Smooth muscle cell (in vitro differentiated cells): ENCODE results near the gene DCBLD2. TPM values are rescaled to one million over a fixed set of nuclear protein-coding genes. Genes with fewer than 3 reads are reported as not detected.

Experiments
- DNase-seq: peaks from one replicate; lab custom pipeline; 2025; ENCODE audit not compliant: unreplicated experiment; lab: John Stamatoyannopoulos, UW
- H2AFZ ChIP-seq: fragments of 200-600 bp; sonication (generic); 2 replicates; pipeline ENCODE4 v1.6.0; 2016; ENCODE audit warnings: antibody characterized with exemption, low read depth, mild to moderate bottlenecking
- H3F3A ChIP-seq: fragments of 200-600 bp; sonication (generic); 2 replicates; pipeline ENCODE4 v1.6.0; 2017; ENCODE audit warnings: antibody characterized with exemption, low read depth
- H3K27ac ChIP-seq: fragments of 200-600 bp; sonication (generic); 2 replicates; pipeline ENCODE4 v1.5.1; 2016; ENCODE audit warnings: low read depth, mild to moderate bottlenecking
- H3K27me3 ChIP-seq: fragments of 200-600 bp; sonication (generic); 2 replicates; pipeline ENCODE4 v1.6.1; 2016; ENCODE audit warnings: low read depth, mild to moderate bottlenecking
- H3K36me3 ChIP-seq: fragments of 200-600 bp; sonication (generic); 2 replicates; pipeline ENCODE4 v1.5.1; 2016; ENCODE audit warnings: low read depth
- H3K4me1 ChIP-seq: fragments of 200-600 bp; sonication (generic); 2 replicates; pipeline ENCODE4 v1.5.1; 2016; ENCODE audit warnings: low read depth
- H3K4me2 ChIP-seq: fragments of 200-600 bp; sonication (generic); 2 replicates; pipeline ENCODE4 v1.6.0; 2016; ENCODE audit warnings: mild to moderate bottlenecking
- H3K4me3 ChIP-seq: fragments of 200-600 bp; sonication (generic); 2 replicates; pipeline ENCODE4 v1.5.1; 2016; ENCODE audit warnings: mild to moderate bottlenecking
- H3K79me2 ChIP-seq: fragments of 200-600 bp; sonication (generic); 2 replicates; pipeline ENCODE4 v1.6.0; 2016; ENCODE audit warnings: low read depth, mild to moderate bottlenecking
- H3K9ac ChIP-seq: fragments of 200-600 bp; sonication (generic); 2 replicates; pipeline ENCODE4 v1.6.0; 2016; ENCODE audit warnings: low read depth
- H3K9me3 ChIP-seq: fragments of 200-600 bp; sonication (generic); replicated peaks from 2 replicates; pipeline ENCODE4 v1.5.1; 2016; ENCODE audit warnings: low read depth
- H4K20me1 ChIP-seq: fragments of 200-600 bp; sonication (generic); 2 replicates; pipeline ENCODE4 v1.6.0; 2016; ENCODE audit warnings: low read depth
- CTCF ChIP-seq: fragments of 200-600 bp; sonication (generic); IDR thresholded peaks from 2 replicates; pipeline ENCODE4 v1.5.1; 2017; ENCODE audit warnings: borderline replicate concordance, mild to moderate bottlenecking, antibody characterized with exemption; ENCODE audit not compliant: insufficient read depth, poor library complexity, severe bottlenecking
- WGBS: methylation state at CpG from one replicate; pipeline ENCODE4 v1.1.7; 2016; ENCODE audit warnings: low lambda C conversion rate; 5-methylcytosine and 5-hydroxymethylcytosine counted together
- polyA plus RNA-seq: library from polyadenylated mRNA; unstranded; fragments of >200 nt; fragmentation: Nextera tagmentation; extraction: Ambion mirVana; gene quantifications from 2 replicates; pipeline ENCODE4 v1.2.1, GENCODE V29; 2016
- small RNA-seq: library from RNA; depleted of rRNA; stranded (forward); fragments of <200 nt; gene quantifications from one replicate; pipeline ENCODE3, GENCODE V24; 2014
- total RNA-seq: library from RNA; depleted of rRNA; stranded (reverse); fragments of >200 nt; gene quantifications from 2 replicates; pipeline ENCODE4 v1.2.3, GENCODE V29; 2014

Gene DCBLD2
- total and polyA plus RNA-seq, 2 experiments from 2014 or later, result 39.9 to 111 TPM

- H3F3A ChIP-seq, result no peaks in the 10 kb centered on the region
- H3K79me2 ChIP-seq, result peaks cover 81% of the 10 kb centered on the region
- DNase-seq, result no peak
- no peak overlapping the region for H3K4me2 ChIP-seq
- no peak overlapping the region for H3K9ac ChIP-seq
- no peak for TF ChIP-seq CTCF
- H3K4me3 ChIP-seq, result no peak overlapping the region
- H3K9me3 ChIP-seq, result no peaks in the 10 kb centered on the region
- peaks cover 12% of the 10 kb centered on the region for H3K4me1 ChIP-seq
- H3K36me3 ChIP-seq, result no peaks in the 10 kb centered on the region
- peaks cover 21% of the 10 kb centered on the region for H4K20me1 ChIP-seq
- WGBS, result 96% methylated on average over 1 of the region's 1 CpG
- no peaks in the 10 kb centered on the region for H3K27me3 ChIP-seq
- H2AFZ ChIP-seq, result no peak overlapping the region
- no peak overlapping the region for H3K27ac ChIP-seq
These were observed 151.1 kb downstream of the DCBLD2 start for GRCh38 chr3:98750276-98750919.

GRCh38 chr3:98746882-98747281 is 154.6 kb downstream of the DCBLD2 start:
- H2AFZ ChIP-seq, result no peak overlapping the region
- H3K4me1 ChIP-seq, result peaks cover 17% of the 10 kb centered on the region
- H3K4me3 ChIP-seq, result no peak overlapping the region
- no peaks in the 10 kb centered on the region for H3K27me3 ChIP-seq
- no peaks in the 10 kb centered on the region for H3F3A ChIP-seq
- peaks cover 7% of the 10 kb centered on the region for H4K20me1 ChIP-seq
- H3K79me2 ChIP-seq, result peaks cover 91% of the 10 kb centered on the region
- no peak for TF ChIP-seq CTCF
- 44% methylated on average over 4 of the region's 4 CpGs for WGBS
- H3K36me3 ChIP-seq, result no peaks in the 10 kb centered on the region
- no peak for DNase-seq
- H3K9ac ChIP-seq, result no peak overlapping the region
- H3K9me3 ChIP-seq, result no peaks in the 10 kb centered on the region
- H3K27ac ChIP-seq, result no peak overlapping the region
- peak overlapping the region; percentile 15 for H3K4me2 ChIP-seq

GRCh38 chr3:98746122-98746521 is 155.4 kb downstream of the DCBLD2 start:
- H3K9me3 ChIP-seq, result no peaks in the 10 kb centered on the region
- peaks cover 22% of the 10 kb centered on the region for H3K4me1 ChIP-seq
- no peak for TF ChIP-seq CTCF
- peak overlapping the region; percentile 45 for H3K4me2 ChIP-seq
- H3F3A ChIP-seq, result no peaks in the 10 kb centered on the region
- no peak for DNase-seq
- 82% methylated on average over 4 of the region's 4 CpGs for WGBS
- no peak overlapping the region for H3K4me3 ChIP-seq
- no peak overlapping the region for H2AFZ ChIP-seq
- no peaks in the 10 kb centered on the region for H3K36me3 ChIP-seq
- peaks cover 87% of the 10 kb centered on the region for H3K79me2 ChIP-seq
- no peaks in the 10 kb centered on the region for H3K27me3 ChIP-seq
- H4K20me1 ChIP-seq, result peaks cover 7% of the 10 kb centered on the region
- H3K9ac ChIP-seq, result no peak overlapping the region
- H3K27ac ChIP-seq, result no peak overlapping the region

Small RNAs within 50 kb of the gene (small RNA-seq; reads per million reads assigned to genes)
- gene RNU6-1263P, result not detected
- gene RNU6-26P, result not detected

Other genes starting within 250 kb of the DCBLD2 start
- gene ST3GAL6, start 138.4 kb downstream of the DCBLD2 start, total RNA-seq, result 29.4 and 40.7 TPM in 2 replicates
- gene ST3GAL6, start 138.4 kb downstream of the DCBLD2 start, polyA plus RNA-seq, result 19.4 and 24.7 TPM in 2 replicates